Measurements from ENCODE around the gene TTC14.

Gene TTC14

GRCh38 chr3:180640987-180641386 is 39.0 kb downstream of the TTC14 start:
- DNase-seq: no peak

DNA sequence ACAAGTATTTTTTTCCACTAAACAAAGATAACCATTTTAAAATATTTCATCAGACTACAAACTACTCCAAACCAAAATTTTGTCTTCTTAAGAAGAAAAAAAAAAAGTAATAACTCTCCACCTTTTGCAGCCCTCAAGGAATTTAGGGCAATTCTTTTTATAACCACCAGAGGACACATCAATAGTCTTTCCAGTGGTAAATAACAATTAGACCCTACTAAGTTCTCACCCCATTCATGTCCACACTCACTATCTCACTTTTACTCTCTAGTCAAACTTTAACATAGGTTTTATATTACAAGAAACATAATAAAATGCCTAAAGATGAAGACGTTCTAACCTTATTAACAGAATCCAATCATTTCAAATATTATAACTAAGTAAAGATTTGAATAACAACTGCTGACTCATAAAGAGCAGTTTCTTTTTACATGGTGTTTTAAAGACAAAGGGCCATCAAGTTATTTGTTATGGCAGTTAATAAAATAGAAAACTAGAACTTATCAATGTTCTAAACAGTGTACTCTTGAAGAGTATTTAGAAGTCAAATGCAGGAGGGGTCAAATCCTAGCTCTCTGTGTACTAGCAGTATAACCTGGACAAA is 44.3 kb downstream of the TTC14 start:
- no peak for DNase-seq

- DNase-seq: no peak
These were observed 54.4 kb downstream of the TTC14 start for GRCh38 chr3:180656406-180656805.

DNA sequence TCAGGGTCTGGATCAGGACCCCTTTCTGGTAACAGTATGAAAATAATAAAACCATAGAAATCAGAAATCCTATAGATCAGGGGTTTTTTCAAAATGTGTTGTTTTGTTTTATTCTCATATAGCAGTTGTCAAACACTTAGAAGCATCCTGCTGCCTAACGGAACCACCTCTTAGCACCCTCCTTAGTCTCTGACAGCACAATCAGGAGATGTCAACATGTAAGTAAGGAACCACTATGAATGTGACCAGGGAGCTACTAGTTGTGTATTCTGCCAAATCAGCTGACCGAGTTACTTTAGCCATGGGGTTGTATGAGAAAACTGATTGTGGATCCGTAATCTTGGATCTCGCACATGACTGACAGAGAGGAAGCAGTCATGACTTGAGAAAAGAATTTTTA is 55.1 kb downstream of the TTC14 start:
- DNase-seq: no peak

All from T1000 (cell line).